Skeletal muscle cell (primary cell): ENCODE results near the gene C18orf63.

Source experiments
- DNase-seq: peaks from one replicate; pipeline ENCODE4 v3.0.0-alpha.2; 2010; ENCODE audit warnings: low read depth
- H3K4me3 ChIP-seq: 2 replicates; pipeline ENCODE4 v1.5.1; 2011; ENCODE audit warnings: low read depth, mild to moderate bottlenecking, control low read depth, low read length, moderate library complexity

The C18orf63 gene

DNA sequence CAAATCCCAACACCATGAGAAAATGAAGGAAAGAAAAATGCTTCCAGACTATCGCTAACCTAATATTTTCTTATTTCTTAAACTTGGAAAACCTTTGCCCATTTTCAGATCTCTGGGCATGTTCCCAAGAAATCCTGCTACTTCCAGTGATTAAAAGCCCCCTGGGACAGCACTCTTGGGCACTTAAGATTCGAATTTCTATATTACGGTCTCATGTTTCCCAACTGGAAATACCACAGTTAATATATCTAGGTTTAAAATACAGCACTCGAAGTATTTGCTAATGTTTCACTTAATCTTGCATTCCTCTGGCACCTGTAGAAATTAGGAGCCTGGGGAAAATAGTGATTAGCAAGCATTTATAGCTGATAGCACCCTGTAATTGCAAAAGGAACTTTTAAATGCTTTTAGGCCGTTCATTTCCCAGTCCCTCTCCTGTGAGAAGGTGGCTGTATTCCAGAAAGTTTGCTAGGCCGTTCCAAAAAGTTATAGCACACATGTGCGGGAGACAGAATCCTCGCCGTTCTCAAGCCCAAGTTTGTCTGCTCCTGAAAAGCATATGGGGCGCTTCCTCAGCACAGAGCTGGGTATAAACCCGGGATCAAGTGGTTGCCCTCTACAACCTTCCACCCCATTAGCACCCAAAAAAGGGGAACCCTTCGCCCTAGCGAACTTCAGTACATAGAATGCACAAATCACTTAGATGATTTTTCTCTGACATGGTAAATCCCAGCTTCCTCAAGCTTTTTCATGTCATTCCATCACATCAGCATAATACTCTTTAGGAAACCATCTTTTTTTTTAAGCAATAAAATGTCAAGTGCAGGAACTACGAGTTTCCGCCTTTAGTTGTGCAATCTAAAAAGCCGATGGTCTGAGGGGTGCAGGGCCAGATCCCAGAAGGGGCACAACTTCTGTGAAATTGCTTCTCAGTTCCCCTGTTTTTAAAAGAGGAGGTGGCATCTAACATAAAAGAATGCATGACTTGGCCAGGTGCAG is 80.8 kb downstream of the C18orf63 start:
- no peak for DNase-seq
- H3K4me3 ChIP-seq = no peak overlapping the region

DNA sequence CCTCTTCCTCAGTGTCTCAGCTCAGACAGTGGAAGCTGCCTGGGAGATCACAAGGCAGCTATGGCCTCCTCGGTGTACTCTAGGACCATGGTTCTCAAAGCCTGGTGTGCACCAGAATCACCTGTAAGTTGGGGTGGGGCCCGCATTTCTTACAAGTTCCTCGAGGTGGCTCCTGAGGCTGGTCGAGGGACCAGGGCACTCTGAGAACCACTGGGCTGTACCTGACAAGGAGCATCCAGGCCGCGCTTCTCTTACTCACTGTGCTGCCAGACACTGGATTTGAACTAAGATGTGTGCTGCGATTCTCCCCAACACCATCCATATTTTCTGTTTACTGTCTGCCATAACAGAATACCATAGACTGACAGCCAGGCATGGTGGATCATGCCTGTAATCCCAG is 81.9 kb downstream of the C18orf63 start:
- DNase-seq = no peak
- no peak overlapping the region for H3K4me3 ChIP-seq

DNA sequence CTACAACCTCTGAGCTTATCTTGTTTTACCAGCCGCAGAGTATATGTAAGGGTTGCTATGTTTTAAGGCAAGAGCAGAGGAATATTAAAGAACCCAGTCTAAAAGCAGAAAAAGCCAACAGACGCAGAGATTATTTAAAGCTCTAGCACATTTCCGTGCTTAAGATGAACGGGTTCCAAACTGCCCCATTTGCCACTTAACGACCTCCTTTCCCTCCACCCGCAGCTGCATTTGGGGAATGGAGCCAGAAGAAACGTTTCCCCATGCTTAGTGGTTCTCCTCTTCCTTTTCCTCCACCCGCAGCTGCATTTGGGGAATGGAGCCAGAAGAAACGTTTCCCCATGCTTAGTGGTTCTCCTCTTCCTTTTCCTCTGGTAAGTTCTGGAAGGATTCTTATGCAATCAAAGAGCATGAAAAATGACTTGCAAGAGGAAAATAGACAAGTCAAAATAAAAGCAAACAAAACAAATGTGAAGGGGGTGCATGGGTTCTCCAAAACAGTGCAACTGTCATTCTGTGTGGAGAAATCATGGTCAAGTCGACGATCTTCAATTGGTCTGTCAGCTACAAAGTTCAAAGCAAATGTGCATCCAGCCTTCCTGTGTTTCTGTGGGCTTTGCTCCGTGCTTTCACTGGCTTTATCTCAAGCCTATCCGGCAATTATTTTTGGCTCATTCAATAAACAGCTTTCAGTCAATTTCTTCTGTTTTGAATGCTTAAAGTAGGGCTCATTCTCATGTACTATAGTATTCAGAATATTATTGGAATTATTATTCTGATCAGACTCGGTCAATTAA is 83.7 kb downstream of the C18orf63 start:
- no peak overlapping the region for H3K4me3 ChIP-seq
- no peak for DNase-seq

DNA sequence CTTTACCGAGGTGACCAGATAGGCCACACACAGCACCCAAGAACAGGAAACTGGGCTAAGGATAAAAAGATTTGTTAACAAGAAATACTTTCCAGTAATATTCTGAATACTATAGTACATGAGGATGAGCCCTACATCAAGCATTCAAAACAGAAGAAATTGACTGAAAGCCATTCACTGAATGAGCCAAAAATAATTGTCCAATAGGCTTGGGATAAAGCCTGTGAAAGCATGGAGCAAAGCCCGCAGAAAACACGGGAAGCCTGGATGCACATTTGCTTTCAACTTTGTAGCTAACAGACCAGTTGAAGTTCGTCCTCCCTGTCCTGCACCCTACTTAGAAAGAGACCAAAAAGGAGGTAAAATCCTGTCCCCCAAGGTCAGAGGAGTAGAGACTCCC is 85.2 kb downstream of the C18orf63 start:
- H3K4me3 ChIP-seq = no peak overlapping the region
- no peak for DNase-seq

DNA sequence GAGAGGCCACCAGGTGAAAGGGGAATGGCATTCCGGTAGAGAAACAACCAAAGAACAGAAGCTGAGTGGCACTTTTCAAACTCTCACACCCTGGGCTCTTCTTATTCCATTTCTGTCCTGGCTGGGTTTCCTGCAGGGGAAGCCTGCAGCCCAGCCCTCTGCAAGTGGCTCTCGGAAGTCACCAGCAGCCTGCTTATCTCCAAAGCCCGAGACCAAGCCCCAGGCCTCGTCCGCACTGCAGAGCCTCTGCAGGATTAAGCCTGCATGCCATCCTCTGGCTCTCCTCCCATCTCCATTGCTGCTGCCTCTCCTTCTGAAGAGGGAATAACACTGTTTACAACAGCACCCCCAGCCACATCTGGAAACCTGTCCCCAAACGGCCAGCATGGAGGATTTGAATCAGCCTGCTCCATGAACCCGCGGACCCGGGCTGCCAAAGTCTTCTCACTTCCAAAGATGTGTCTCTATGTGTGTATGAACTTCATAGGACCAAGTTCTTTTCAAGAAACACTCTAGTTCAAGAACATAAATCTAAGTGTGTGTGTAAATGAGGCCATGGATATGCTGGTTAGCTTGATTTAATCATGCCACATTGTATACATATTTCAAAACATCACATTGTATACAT is 87.3 kb downstream of the C18orf63 start:
- no peak overlapping the region for H3K4me3 ChIP-seq
- DNase-seq = no peak

DNA sequence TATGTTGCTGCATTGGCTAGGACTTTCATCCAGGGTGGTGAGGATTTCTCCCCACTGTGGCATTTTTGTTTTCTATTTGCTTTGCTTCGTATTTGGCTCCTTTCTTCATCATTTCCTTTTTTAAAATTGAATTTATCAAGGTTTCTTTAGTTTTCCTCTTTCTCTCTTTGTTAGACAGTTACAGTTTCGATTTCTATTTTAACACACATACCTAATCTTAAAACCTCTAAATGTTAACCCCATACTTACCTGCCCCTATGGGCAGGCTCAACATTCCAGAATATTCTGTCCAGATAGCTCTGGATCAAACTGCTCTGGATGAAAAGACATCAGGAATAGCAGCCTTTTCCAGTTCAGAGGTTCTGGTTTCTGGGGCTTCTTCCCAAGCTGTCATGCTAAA is 92.2 kb downstream of the C18orf63 start:
- no peak overlapping the region for H3K4me3 ChIP-seq
- no peak for DNase-seq
